Measurements from ENCODE around the gene RXFP4.
A peak's percentile ranks its signal among the peaks of the same experiment; 100 is the strongest.
"Not testable (repeated sequence)": the region's sequence is repeated elsewhere in the genome, so short reads cannot be mapped to it uniquely, and the experiment has no call there.

Gene RXFP4

DNA sequence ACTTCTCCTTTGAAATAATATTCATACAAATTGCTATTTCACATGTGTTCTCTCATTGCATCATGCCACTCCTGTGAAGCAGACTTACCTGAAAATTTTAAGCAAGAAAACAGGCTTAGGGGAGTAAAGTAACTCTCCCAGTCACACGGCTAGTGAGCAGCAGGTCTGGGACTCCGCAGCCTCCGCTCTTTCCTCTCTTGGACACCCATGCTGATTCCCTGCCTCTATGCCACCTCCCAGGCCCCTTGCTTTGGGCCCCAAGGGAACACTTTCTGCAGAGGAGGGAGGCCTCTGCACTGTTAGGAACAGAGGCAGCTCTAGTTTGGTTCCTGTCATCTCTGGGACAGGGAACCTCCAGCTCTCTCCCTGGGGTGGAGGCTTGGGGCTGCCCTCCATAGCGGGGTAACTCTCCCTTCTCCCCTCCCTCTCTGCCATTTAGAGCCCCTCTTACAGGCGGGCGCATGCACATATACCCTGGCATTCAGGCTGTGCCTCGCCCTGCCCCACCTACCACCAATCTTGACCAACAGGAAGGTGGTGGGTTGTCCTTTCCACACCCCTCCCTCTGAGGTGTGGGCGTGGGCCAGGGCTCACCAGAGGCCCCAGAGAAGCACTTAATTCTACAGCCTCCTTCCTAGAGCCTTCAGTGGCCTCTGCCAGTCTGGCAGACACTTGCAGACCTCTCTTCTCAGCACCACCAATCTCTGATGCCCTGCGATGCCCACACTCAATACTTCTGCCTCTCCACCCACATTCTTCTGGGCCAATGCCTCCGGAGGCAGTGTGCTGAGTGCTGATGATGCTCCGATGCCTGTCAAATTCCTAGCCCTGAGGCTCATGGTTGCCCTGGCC lies at the start of gene RXFP4:
RXFP4 (plus strand) TSS at position 646 of the 852 bp plus-strand sequence; CDS start at position 718, 72 bp downstream.
- no peak within 1 kb of the TSS for H3K4me3 ChIP-seq (ENCODE audit: low read depth, low read length)
- peak; percentile 60 for DNase-seq (ENCODE audit: low read depth)
- no peak for TF ChIP-seq CTCF (IDR thresholded peaks at IDR 0.05; ENCODE audit: insufficient read depth, low read depth, low read length, missing control alignments)

- no peak for DNase-seq (ENCODE audit: low read depth)
Measured at GRCh38 chr1:155892796-155893195, 48.6 kb upstream of the RXFP4 start.

DNA sequence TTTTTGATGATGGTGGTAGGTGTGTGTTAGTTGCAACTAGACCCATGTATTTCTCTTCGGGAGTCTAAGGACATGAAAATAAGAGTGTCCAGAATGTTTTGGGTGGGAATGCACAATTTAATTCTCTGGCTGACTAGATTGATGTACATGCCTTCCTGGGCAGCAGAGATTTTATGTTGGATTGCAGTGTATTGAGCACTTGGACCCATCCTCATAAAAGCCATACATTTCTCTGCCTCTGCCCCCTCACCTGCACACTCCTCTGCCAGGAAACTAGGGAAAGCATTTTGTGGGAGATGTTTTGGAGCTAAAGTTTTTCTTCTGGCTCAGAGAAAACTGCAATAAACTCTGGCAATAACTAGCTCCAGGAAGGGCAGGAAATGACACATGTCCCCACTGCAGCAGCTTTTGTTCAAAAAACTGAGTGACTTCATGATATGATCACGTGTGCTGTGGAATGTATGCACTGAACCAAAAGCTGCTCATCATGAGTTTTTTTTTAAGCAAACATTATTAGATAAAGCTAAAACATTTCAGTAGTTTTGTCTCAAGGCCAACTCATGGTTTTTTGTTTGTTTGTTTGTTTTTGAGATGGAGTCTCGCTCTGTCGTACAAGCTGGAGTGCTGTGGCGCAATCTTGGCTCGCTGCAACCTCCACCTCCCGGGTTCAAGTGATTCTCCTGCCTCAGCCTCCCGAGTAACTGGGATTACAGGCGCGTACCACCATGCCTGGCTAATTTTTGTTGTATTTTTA lies 47.9 kb upstream of the RXFP4 start:
- DNase-seq (ENCODE audit: low read depth) = no peak
- TF ChIP-seq CTCF (IDR thresholded peaks at IDR 0.05; ENCODE audit: insufficient read depth, low read depth, low read length, missing control alignments) = no peak
- no peak overlapping the region for H3K4me3 ChIP-seq (ENCODE audit: low read depth, low read length)

More at GRCh38 chr1:155892796-155893195, 48.6 kb upstream of the RXFP4 start:
- H3K4me3 ChIP-seq (ENCODE audit: low read depth, low read length) = no peak overlapping the region
- no peak for TF ChIP-seq CTCF (IDR thresholded peaks at IDR 0.05; ENCODE audit: insufficient read depth, low read depth, low read length, missing control alignments)

DNA sequence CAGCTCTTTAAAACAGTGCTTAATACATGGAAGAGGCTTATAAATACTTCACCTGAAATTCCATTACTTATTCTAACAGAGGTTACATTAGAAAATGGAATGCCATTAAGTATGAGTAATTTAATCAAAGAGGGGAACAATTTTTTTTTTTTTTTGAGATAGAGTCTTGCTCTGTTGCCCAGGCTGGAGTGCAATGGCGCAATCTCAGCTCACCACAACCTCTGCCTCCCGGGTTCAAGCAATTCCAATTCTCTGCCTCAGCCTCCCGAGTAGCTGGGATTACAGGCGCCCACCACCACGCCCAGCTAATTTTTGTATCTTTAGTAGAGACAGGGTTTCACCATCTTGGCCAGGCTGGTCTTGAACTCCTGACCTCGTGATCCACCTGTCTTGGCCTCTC lies 45.8 kb upstream of the RXFP4 start:
- H3K4me3 ChIP-seq (ENCODE audit: low read depth, low read length); DNase-seq (ENCODE audit: low read depth): not testable (repeated sequence)

DNA sequence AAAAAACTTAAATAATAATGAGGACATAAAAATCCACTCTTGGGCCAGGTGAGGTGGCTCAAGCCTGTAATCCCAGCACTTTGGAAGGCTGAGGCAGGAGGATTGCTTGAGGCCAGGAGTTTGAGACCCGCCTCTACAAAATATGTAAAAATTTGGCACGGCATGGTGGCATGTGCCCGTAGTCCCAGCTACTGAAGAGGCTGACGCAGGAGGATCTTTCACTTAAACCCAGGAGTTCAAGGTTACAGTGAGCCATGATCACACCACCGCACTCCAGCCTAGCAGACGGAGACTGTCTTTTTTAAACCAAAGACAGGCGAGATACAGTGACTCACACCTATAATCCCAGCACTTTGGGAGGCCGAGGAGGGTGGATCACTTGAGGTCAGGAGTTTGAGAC lies 45.0 kb upstream of the RXFP4 start:
- not testable (repeated sequence) for DNase-seq (ENCODE audit: low read depth); H3K4me3 ChIP-seq (ENCODE audit: low read depth, low read length)

DNA sequence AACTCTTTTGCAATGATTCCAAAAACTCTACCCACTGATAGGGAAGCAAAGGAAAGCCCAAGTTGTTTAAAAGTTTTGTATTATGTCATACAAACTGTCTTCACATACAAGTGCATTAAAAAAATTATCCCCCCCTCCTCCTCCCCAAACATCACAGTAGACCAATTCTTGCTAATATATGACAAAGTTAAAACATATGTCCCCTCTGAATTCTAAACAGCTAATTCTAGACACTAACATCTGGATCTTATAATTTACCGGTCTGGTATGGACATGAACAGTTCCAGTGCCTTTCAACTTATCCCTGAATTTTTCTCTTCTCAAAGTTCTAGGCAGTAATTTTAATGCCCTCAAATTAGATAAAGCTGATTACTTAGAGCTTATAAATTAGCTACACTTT lies 43.7 kb upstream of the RXFP4 start:
- TF ChIP-seq CTCF (IDR thresholded peaks at IDR 0.05; ENCODE audit: insufficient read depth, low read depth, low read length, missing control alignments) = no peak
- no peak for DNase-seq (ENCODE audit: low read depth)
- no peak overlapping the region for H3K4me3 ChIP-seq (ENCODE audit: low read depth, low read length)

GRCh38 chr1:155898888-155899287 lies 42.5 kb upstream of the RXFP4 start:
- no peak overlapping the region for H3K4me3 ChIP-seq (ENCODE audit: low read depth, low read length)
- no peak for DNase-seq (ENCODE audit: low read depth)
- TF ChIP-seq CTCF (IDR thresholded peaks at IDR 0.05; ENCODE audit: insufficient read depth, low read depth, low read length, missing control alignments) = no peak

Measured in GM12865 (cell line).